Measurements from ENCODE around the gene UFM1.

GRCh38 chr13:38308736-38309135 is 40.9 kb upstream of the UFM1 start:
- TF ChIP-seq CTCF (IDR thresholded peaks at IDR 0.05) = no peak
- TF ChIP-seq POLR2AphosphoS5 (IDR thresholded peaks at IDR 0.05) = no peak
- no peak for TF ChIP-seq POLR2A (IDR thresholded peaks at IDR 0.05)
